Stimulated activated CD4-positive, alpha-beta T cell treated with anti-CD3 and anti-CD28 coated beads, Interleukin-1b, Interleukin-23, amount 100 ng/mL, for 1 hour (primary cell): ENCODE results near the gene ATP9A.
A peak's percentile ranks its signal among the peaks of the same experiment; 100 is the strongest.
"Not testable (repeated sequence)": the region's sequence is repeated elsewhere in the genome, so short reads cannot be mapped to it uniquely, and the experiment has no call there.

Source experiments
- DNase-seq, 2 donors: peaks; one replicate each; pipeline ENCODE4 v3.0.0-alpha.2; 2020; ENCODE audit warnings: low read depth in 2 of 2

ATP9A gene

DNA sequence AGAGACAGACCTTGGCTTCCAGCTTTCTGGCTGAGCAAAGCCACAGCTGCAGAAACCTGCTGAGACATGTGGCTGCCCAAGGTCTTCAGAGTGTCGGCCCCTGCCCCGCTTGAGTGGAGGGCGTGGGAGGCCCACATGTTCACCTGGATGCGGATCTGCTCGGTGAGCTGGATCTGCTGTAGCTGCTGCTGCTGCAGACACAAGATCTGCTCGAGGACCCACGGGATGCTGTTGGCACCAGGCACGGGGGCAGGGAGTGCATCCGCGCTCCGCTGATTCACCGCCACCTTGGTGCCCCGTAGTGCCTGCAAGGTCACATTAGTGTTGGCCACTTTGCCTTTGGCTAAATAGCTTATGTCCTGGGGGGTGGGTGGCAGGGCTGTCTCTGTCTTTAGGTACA lies 23.4 kb upstream of the ATP9A start:
- DNase-seq = no peak

- DNase-seq = no peak
Observed at GRCh38 chr20:51790256-51790655, 22.1 kb upstream of the ATP9A start.

DNA sequence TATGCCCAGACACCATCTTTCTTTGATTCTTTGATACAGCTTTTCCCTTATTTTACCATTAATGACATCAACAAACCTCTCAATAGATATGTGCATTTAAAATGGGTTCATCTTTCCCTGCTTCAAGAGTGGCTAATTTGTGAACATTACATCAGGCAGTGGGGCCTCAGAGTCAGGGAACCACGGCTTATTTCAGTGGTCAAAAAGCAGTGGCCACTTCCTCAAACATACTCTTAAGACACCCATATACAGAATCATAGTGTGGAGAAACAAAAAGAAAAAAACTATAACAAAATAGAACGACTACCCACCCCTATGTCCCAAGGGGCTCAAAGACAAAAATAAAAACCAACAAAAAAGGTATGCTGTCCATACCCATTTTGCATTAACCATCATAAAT lies 21.2 kb upstream of the ATP9A start:
- DNase-seq = no peak

DNA sequence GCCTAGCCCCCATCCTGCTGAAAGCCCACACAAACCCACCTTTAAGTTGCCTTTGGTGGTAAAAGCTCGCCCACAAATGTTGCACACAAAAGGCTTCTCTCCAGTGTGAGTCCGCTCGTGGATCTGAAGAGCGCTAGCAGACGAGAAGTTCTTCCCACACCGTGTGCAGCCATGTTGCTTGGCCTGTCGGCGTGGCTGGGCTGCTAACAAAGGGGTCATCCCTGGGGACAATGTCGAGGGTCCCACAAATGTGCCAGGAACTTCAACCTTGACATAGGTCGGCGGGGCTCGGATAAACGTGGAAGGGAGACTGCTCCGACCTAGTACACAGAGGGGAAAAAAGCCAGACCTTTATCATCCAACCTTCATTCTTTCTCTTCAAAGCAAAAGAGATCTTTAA lies 20.6 kb upstream of the ATP9A start:
- no peak for DNase-seq

DNA sequence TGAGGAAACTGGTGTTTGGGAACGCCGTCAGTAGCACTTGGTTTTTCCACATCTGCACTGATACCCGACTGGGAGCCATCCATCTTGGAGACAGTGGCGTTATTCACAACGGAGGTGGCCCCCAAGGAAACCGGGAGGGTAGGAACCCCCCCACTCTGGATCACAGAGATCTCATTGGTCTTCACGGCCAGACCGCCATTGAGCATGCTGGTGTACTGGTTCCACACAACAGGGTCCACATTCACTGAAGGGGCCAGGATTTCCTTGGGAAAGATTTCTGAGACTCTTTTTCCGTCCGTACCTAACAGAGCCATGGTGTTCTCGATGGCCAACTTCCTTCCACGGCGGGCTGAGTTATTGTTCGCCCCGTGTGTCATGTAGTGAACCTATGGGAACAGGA lies 16.1 kb upstream of the ATP9A start:
- DNase-seq = no peak

DNA sequence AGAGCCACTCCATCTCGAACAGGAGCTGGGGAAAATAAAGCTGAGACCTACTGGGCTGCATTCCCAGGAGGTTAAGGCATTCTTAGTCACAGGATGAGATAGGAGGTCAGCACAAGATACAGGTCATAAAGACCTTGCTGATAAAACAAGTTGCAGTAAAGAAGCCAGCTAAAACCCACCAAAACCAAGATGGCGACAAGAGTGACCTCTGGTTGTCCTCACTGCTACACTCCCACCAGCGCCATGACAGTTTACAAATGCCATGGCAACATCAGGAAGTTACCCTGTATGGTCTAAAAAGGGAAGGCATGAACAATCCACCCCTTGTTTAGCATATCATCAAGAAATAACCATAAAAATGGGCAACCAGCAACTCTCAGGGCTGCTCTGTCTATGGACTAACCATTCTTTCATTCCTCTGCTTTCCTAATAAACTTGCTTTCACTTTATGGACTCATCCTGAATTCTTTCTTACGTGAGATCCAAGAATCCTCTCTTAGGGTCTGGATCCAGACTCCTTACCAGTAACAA lies 10.1 kb upstream of the ATP9A start:
- DNase-seq = not testable (repeated sequence)

DNA sequence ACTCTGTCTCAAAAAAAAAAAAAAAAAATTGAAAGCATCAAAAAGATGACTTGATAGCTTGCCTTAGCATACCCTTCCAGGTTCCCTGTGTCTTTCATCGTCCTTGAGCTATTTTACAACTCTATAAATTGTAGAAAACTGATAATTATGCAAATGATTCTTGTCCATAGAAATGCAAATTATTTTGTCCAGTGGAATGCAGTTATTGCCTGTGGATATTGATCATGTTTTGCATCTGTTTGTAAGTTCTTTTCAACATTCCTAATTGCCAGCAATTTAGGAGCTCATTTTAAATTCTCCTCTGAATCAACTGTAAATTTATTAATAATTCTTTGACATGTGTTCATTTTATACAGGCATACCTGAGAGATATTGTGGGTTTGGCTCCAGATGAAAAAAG lies 7.1 kb upstream of the ATP9A start:
- no peak for DNase-seq

GRCh38 chr20:51772236-51772635 lies 4.0 kb upstream of the ATP9A start:
- DNase-seq = no peak

- DNase-seq = no peak
Observed at GRCh38 chr20:51769976-51770615, 1.9 kb upstream of the ATP9A start.

GRCh38 chr20:51768759-51769517 lies 748 bp upstream of the ATP9A start:
- DNase-seq = no peak

- DNase-seq = peak in 1 of 2 donors; percentile 5
Observed at GRCh38 chr20:51766994-51767866, 960 bp downstream of the ATP9A start.

DNA sequence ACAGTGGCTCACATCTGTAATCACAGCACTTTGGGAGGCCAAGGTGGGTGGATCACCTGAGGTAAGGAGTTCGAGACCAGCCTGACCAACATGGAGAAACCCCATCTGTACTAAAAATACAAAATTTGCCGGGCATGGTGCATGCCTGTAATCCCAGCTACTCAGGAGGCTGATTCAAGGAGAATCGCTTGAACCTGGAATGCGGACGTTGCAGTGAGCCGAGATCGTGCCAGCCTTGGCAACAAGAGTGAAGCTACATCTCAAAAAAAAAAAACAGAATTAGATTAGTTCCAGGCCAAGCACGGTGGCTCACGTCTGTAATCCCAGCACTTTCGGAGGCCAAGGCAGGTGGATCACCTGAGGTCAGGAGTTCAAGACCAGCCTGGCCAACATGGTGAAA lies 2.8 kb downstream of the ATP9A start:
- DNase-seq = not testable (repeated sequence)

GRCh38 chr20:51763965-51764602 lies 4.1 kb downstream of the ATP9A start:
- no peak for DNase-seq

GRCh38 chr20:51760905-51761546 lies 7.2 kb downstream of the ATP9A start:
- DNase-seq = no peak

DNA sequence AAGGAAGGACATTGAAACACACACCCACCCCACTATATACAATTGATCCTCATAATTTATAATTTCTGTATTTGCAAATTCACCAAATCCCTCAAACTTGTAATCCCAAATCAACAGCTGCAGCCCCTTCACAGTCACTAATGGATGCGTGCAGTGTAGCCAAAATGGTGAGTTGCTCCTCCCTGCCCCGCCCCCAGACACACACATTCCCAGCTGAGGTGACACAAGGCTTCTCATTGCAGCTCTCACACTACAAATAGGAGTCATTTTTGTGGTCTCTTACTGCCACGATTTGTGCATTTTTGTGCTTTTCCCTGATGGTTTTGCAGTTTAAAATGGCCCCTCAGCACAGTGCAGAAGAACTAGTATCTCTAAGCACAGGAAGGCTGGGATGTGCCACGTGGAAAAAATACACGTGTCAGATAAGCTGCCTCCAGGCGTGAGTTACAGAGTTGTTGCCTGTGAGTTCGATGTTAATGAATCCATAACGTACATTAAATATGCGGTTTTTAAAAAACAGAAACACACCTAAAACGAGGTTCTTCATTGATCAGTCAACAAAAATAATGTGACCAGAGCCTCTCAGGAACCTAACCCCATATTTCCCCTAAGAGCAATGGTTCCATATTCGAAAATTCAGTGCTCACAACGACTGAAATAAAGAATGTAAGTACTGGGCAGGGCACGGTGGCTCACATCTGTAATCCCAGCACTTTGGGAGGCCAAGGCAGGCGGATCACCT lies 8.2 kb downstream of the ATP9A start:
- no peak for DNase-seq

GRCh38 chr20:51758978-51759544 lies 9.1 kb downstream of the ATP9A start:
- DNase-seq = no peak

DNA sequence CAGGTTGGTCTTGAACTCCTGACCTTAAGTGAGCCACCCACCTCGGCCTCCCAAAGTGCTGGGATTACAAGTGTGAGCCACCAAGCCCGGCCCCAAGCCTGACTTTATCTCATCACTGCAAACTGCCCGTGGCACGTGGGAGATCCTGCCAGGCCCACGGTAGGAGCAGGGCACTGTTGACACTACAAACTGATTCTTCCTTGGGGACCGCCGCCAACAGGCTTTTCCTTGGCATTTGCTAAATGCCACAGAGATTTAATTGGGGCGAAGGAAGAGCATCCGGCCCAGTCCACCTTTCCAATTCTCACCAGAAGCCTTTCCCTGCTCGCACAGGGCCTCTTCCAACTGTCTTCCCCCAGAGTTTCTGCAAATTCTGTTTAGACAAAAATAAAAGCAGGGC lies 11.0 kb downstream of the ATP9A start:
- no peak for DNase-seq

DNA sequence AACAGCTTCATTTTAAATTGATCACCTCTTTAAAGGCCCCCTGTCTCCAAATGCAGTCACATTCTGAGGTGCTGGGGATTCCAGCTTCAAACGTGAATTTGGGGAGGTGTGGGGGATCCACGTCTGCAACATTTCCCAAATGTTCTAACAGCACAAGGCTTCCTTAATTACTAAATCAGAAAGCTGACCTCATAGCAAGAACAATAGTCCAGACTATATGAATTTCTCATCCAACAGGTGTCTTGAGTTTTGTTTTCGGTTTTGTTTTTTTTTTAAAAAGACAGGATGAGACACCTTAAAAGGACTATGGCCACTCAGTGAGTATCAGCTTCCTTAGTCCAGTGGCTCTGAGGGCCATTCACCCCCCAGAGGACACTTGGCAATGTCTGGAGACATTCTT lies 11.5 kb downstream of the ATP9A start:
- no peak for DNase-seq

DNA sequence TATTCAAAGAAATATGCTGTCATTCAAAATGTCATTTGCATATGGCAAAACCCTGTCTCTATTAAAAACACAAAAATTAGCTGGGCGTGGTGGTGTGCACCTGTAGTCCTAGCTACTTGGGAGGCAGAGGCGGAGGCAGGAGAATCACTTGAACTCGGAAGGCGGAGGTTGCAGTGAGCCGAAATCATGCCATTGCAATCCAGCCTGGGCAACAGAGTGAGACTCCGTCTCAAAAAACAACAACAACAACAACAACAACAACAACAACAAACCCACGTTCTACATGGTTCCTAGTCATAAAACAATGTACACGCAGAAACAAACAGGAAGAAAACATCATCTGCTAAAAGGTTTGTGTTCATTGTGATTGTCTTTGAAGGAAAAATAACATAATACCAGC lies 15.0 kb downstream of the ATP9A start:
- not testable (repeated sequence) for DNase-seq

DNA sequence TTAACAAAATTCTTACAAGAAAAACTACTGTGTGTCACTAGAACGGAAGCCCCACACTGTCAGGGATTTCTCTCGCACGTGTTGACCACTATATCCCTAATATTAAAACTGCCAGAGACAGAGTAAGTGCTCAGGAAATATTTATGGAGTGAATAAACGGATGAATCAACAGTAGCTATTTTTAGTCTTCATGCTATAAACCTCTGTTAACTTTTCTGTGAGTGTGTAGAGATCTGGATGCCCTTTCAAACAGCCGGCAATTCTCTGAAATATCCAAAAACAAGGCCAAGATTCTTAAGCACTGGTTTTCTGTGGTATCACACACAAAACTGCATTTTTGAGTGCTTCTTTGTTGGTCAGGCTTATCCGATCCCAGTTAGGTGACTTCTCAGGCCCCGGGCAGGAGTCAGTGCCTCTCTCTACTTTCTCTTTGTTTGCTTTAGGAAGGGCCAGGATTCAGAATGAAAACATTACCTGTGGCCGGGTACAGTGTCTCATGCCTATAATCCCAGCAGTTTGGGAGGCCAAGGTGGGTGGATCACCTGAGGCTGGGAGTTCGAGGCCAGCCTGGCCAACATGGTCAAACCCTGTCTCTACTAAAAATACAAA lies 15.7 kb downstream of the ATP9A start:
- DNase-seq = no peak
